Astrocyte of the spinal cord (primary cell): ENCODE data around the gene TRAPPC5.

Experiments
- DNase-seq: peaks from one replicate; pipeline ENCODE4 v3.0.0; 2011; ENCODE audit warnings: low read depth, low spot score
- H3K4me3 ChIP-seq: 2 replicates; pipeline ENCODE4 v1.5.1; 2011; ENCODE audit warnings: low read depth, mild to moderate bottlenecking, low read length, moderate library complexity
- in situ Hi-C: cut with HindIII; loops from 2 replicates; pipeline ENCODE4 v1.10.0; 2017; ENCODE audit warnings: low sequenced_read_pairs
- TF ChIP-seq, protein P1 (sequence below): IDR thresholded peaks from 2 replicates; pipeline ENCODE4 v1.5.1; 2012; ENCODE audit warnings: low read depth, mild to moderate bottlenecking, low read length, inconsistent platforms

TRAPPC5 gene

DNA sequence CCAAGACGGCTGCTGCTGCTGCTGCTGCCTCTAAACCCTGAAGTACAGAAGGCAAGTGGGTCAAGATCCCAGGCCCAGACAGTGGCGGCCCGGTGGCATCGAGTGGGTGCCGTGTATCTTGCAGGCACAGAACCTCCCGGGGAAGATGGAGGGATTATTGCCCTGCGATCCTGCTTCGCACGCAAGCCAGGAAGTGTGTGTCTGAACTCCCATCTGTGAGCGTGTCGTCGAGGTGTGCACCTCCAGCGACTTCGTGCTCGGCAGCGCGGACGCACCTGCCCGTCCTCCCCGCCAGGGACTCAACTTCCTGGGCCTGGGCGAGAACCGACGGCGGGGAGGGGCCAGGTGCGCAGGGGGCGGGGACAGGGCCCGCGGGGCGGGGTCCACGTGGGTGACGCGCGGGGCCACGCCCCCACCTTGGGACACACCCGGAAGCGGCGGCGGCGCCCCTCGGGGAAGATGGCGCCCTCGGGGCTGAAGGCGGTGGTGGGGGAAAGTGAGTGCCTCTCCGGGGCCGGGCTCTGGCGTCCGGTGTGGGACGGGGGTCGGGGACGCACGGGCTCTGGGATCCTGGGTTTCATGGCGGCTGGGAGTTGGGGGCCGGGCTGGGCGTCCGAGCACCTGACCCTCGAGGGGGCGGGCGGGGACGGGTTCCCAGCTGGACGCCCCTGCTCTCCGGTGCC, 43.8 kb upstream of the TRAPPC5 start, which contains the start of gene STXBP2:
STXBP2 (plus strand) TSS at position 420 of the 683 bp plus-strand sequence; CDS start at position 460, 40 bp downstream.
- H3K4me3 ChIP-seq: peak within 1 kb of the TSS; percentile 29
- no peak for DNase-seq
- in situ Hi-C loops: no loop called here
- TF ChIP-seq, protein P1, sequence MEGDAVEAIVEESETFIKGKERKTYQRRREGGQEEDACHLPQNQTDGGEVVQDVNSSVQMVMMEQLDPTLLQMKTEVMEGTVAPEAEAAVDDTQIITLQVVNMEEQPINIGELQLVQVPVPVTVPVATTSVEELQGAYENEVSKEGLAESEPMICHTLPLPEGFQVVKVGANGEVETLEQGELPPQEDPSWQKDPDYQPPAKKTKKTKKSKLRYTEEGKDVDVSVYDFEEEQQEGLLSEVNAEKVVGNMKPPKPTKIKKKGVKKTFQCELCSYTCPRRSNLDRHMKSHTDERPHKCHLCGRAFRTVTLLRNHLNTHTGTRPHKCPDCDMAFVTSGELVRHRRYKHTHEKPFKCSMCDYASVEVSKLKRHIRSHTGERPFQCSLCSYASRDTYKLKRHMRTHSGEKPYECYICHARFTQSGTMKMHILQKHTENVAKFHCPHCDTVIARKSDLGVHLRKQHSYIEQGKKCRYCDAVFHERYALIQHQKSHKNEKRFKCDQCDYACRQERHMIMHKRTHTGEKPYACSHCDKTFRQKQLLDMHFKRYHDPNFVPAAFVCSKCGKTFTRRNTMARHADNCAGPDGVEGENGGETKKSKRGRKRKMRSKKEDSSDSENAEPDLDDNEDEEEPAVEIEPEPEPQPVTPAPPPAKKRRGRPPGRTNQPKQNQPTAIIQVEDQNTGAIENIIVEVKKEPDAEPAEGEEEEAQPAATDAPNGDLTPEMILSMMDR: no peak

DNA sequence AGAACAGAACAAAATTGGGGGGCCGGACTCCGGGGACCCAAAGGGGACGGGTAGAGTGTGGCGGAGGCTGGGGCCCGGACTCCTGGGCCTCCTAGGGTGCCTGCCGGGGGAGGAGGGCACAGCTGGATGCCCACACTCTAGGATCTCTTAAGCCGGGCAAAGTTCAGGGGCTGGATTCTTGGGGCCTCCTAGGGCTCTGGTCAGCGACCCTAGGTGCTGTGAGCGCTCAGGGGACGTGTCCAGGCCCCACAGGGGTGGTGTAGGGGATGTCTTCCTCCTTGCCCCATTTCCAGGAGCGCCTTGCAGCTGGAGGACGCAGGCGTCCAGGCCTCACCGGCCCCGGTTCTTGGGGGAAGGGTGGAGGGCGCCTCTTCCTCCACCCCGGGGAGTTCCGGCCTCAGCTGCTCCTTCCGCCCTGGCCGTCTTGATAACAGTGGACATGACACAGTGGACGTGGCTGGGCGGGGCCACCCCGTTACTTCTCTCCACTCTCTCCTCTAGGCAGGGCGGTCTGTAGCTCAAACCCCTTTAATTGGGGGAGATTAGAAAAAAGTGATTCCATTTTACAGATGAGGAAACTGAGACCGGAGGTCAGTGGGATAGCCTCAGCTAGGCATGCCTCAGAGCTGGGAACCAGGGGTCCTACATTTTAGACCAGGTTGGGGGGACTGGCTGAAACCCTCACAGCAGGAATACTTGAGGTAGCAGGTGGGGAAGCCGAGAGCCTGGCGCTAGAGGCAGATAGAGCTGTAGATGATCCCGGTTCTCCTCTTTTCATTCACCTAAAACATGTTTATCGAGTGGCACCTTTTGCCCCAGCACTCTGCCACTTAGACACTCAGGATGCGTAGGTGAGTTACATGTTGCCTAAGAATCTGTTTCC, 43.0 kb upstream of the TRAPPC5 start:
- peak overlapping the region; percentile 29 for H3K4me3 ChIP-seq
- TF ChIP-seq, protein P1: no peak

DNA sequence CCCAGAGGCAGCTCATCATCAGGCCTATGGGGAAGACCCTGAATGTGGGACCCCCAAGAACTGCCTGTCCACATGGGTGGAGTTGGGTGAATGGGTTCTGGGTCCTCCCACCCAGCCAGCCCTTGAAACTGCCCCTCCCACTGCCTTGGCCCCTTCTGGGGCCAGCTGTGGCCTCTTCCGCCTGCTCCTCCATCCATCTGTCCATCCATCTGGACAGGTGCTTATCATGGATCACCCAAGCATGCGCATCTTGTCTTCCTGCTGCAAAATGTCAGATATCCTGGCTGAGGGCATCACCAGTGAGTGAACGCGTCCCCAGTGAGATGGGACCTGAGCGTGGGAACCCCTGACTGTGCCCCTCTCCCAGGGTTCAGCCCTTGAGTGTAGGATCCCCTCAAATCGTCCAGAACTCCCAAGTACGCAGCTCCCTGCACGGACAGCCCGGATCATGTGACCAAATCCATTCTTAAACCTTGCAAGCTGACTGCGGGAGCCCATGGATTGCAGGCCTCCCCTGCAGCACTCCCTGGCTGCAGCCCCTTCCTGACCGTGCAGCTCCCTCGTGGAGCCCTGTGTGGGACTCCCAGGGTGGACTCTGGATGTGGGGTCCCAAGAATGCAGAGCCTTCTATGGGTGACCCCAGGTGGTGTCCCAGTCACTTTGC, 41.7 kb upstream of the TRAPPC5 start:
- in situ Hi-C loops: no loop called here
- H3K4me3 ChIP-seq: no peak overlapping the region
- TF ChIP-seq, protein P1: no peak
- DNase-seq: no peak

More for the DNA sequence above, 43.0 kb upstream of the TRAPPC5 start:
- in situ Hi-C loops: no loop called here
- DNase-seq: no peak

DNA sequence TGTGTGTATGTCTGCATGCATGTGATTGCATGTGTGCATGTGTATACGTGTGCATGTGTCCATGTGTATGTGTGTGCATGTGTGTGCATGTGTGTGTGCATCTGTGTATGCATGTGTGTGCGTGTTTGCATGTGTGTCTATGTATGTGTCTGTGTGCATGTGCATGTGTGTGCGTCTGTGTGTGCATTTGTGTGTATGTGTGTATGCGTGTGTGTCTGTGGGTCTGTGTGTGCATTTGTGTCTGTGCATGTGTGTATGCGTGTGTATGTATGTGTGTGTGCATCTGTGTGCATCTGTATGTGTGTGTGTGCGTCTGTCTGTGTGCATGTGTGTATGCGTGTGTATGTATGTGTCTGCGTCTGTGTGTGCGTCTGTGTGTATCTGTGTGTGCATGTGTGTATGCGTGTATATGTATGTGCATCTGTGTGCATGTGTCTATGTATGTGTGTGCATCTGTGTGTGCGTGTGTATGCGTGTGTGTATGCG, 40.7 kb upstream of the TRAPPC5 start:
- H3K4me3 ChIP-seq: no peak overlapping the region
- DNase-seq: no peak
- TF ChIP-seq, protein P1: no peak
- in situ Hi-C loops: no loop called here

DNA sequence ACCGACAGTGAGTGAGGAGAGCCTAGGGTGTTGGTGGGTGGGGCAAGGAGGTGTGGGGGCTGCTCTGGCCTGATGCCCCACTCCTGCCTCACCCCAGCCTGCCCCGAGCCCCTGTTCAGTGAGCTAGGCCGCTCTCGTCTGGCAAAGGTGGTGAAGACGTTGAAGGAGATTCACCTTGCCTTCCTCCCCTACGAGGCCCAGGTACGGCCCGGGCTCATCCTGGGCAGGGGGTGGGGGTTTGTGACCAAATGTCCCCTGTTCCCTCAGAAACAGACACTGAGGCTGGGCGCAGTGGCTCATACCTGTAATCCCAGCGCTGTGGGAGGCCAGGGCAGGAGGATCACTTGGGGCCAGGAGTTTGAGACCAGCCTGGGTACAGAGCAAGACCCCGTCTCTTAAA, 39.8 kb upstream of the TRAPPC5 start:
- in situ Hi-C loops: no loop called here
- DNase-seq: no peak
- TF ChIP-seq, protein P1: no peak
- no peak overlapping the region for H3K4me3 ChIP-seq
